Measurements from ENCODE around the gene FREM1. TPM values are rescaled to one million over a fixed set of nuclear protein-coding genes. Genes with fewer than 3 reads are reported as not detected.

The FREM1 gene
- total RNA-seq, 1 donor from 2014 or later = 2.2 TPM

GRCh38 chr9:14842269-14842668 lies 68.0 kb downstream of the FREM1 start:
- H3K27ac Mint-ChIP-seq (ENCODE audit: unreplicated experiment) = no peak overlapping the region
- H3K9me3 Mint-ChIP-seq (ENCODE audit: unreplicated experiment) = no peaks in the 10 kb centered on the region
- H3K4me3 Mint-ChIP-seq (ENCODE audit: unreplicated experiment) = no peak overlapping the region
- no peak for TF ChIP-seq CTCF (IDR thresholded peaks at IDR 0.05)
- no peak for DNase-seq (ENCODE audit: extremely low spot score, unreplicated experiment)
- H3K27me3 Mint-ChIP-seq (ENCODE audit: unreplicated experiment) = peaks cover 28% of the 10 kb centered on the region
- no peaks in the 10 kb centered on the region for H3K36me3 Mint-ChIP-seq (ENCODE audit: unreplicated experiment)
- no peaks in the 10 kb centered on the region for H3K4me1 Mint-ChIP-seq (ENCODE audit: unreplicated experiment)

- H3K36me3 Mint-ChIP-seq (ENCODE audit: unreplicated experiment) = no peaks in the 10 kb centered on the region
- DNase-seq (ENCODE audit: extremely low spot score, unreplicated experiment) = no peak
- peaks cover 29% of the 10 kb centered on the region for H3K27me3 Mint-ChIP-seq (ENCODE audit: unreplicated experiment)
- no peak for TF ChIP-seq CTCF (IDR thresholded peaks at IDR 0.05)
- no peaks in the 10 kb centered on the region for H3K4me1 Mint-ChIP-seq (ENCODE audit: unreplicated experiment)
- H3K27ac Mint-ChIP-seq (ENCODE audit: unreplicated experiment) = no peak overlapping the region
- no peaks in the 10 kb centered on the region for H3K9me3 Mint-ChIP-seq (ENCODE audit: unreplicated experiment)
- H3K4me3 Mint-ChIP-seq (ENCODE audit: unreplicated experiment) = no peak overlapping the region
Observed at GRCh38 chr9:14838701-14839100, 71.5 kb downstream of the FREM1 start.

GRCh38 chr9:14836885-14837284 lies 73.3 kb downstream of the FREM1 start:
- no peak overlapping the region for H3K4me3 Mint-ChIP-seq (ENCODE audit: unreplicated experiment)

DNA sequence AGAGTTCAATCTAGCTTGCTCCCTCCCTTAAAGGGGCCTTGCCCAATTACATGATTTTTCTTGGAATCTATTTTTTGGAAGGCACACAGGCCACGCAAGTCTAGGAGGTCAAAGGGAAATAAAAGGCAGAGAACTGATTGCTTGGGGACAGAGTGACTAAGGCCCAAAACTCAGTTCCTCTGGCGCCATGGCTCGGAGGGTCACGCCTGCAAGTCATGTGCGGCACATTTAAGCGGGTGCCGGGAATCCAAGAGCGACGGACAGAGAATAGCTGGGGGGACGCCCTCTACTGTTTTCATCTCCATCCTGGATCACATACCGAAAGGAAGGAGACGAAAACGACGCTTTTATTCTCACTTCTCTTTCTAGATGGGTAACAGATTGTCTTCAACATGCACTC lies 78.6 kb downstream of the FREM1 start:
- H3K4me1 Mint-ChIP-seq (ENCODE audit: unreplicated experiment) = no peaks in the 10 kb centered on the region

More at GRCh38 chr9:14836885-14837284, 73.3 kb downstream of the FREM1 start:
- no peak for TF ChIP-seq CTCF (IDR thresholded peaks at IDR 0.05)
- no peaks in the 10 kb centered on the region for H3K4me1 Mint-ChIP-seq (ENCODE audit: unreplicated experiment)
- no peaks in the 10 kb centered on the region for H3K9me3 Mint-ChIP-seq (ENCODE audit: unreplicated experiment)
- no peak for DNase-seq (ENCODE audit: extremely low spot score, unreplicated experiment)
- no peak overlapping the region for H3K27ac Mint-ChIP-seq (ENCODE audit: unreplicated experiment)
- H3K27me3 Mint-ChIP-seq (ENCODE audit: unreplicated experiment) = peaks cover 23% of the 10 kb centered on the region
- no peaks in the 10 kb centered on the region for H3K36me3 Mint-ChIP-seq (ENCODE audit: unreplicated experiment)

DNA sequence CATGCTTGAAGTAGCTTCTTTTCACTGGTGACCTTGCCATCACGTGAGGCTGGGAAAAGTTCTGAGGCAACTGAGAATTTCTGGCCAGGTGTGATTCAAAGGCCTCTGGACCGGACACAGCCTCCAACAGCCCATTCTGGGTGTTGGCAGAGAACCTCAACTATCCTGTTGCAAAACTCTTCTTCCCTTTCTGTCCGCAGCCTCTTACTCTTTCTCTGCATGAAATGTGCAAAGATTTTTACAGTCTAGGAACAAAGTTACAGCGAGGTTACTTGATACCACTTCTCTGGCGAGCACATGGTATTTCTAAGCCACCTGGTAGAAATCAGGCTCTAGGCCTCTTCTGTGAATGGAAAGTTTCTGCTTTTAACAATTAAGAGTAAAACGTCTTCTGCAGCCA lies 79.2 kb downstream of the FREM1 start:
- Mint-ChIP-seq H3K9me3 (ENCODE audit: unreplicated experiment) (peaks cover 5% of the 10 kb centered on the region), H3K36me3 (ENCODE audit: unreplicated experiment) (no peaks in the 10 kb centered on the region), H3K4me3 (ENCODE audit: unreplicated experiment) (no peak overlapping the region), H3K27ac (ENCODE audit: unreplicated experiment) (no peak overlapping the region), H3K4me1 (ENCODE audit: unreplicated experiment) (no peaks in the 10 kb centered on the region), H3K27me3 (ENCODE audit: unreplicated experiment) (no peaks in the 10 kb centered on the region)
- no peak for TF ChIP-seq CTCF (IDR thresholded peaks at IDR 0.05)
- DNase-seq (ENCODE audit: extremely low spot score, unreplicated experiment) = no peak

More for the DNA sequence above, 78.6 kb downstream of the FREM1 start:
- H3K36me3 Mint-ChIP-seq (ENCODE audit: unreplicated experiment) = no peaks in the 10 kb centered on the region
- no peaks in the 10 kb centered on the region for H3K27me3 Mint-ChIP-seq (ENCODE audit: unreplicated experiment)
- no peak overlapping the region for H3K4me3 Mint-ChIP-seq (ENCODE audit: unreplicated experiment)
- H3K9me3 Mint-ChIP-seq (ENCODE audit: unreplicated experiment) = peaks cover 5% of the 10 kb centered on the region
- no peak for TF ChIP-seq CTCF (IDR thresholded peaks at IDR 0.05)
- H3K27ac Mint-ChIP-seq (ENCODE audit: unreplicated experiment) = no peak overlapping the region
- no peak for DNase-seq (ENCODE audit: extremely low spot score, unreplicated experiment)
